SK-N-SH treated with all-trans-retinoic acid at 6 μM for 48 hours (cell line): ENCODE results near the gene RAB23.

Experiments
- ATAC-seq: fragments of 200-7000 bp; cut with Tn5 transposase; 3 replicates; pipeline ENCODE4 v1.9.1; 2020; ENCODE audit warnings: mild to moderate bottlenecking, moderate library complexity
- ARNTL ChIP-seq: fragments of 450-650 bp; formaldehyde crosslinking; IDR thresholded peaks from 2 replicates; pipeline ENCODE4 v1.5.0; 2020; ENCODE audit warnings: low read depth, mild to moderate bottlenecking, moderate library complexity, borderline replicate concordance
- BACH2 ChIP-seq: fragments of 250-450 bp; sonication (Bioruptor Pico); IDR thresholded peaks from 2 replicates; pipeline ENCODE4 v1.9.0; 2021; ENCODE audit warnings: mild to moderate bottlenecking, borderline replicate concordance
- CSDC2 ChIP-seq: fragments of 250-450 bp; sonication (Bioruptor Pico); IDR thresholded peaks from 2 replicates; pipeline ENCODE4 v1.5.0; 2020; ENCODE audit warnings: mild to moderate bottlenecking, moderate library complexity
- CSRNP3 ChIP-seq: fragments of 250-450 bp; sonication (Bioruptor Pico); IDR thresholded peaks from 2 replicates; pipeline ENCODE4 v1.5.1; 2021; ENCODE audit warnings: mild to moderate bottlenecking, moderate library complexity
- ESRRG ChIP-seq: fragments of 250-450 bp; sonication (Bioruptor Pico); IDR thresholded peaks from 2 replicates; pipeline ENCODE4 v1.6.1; 2021; ENCODE audit warnings: mild to moderate bottlenecking
- GLIS3 ChIP-seq: fragments of 250-450 bp; sonication (Bioruptor Pico); IDR thresholded peaks from 2 replicates; pipeline ENCODE4 v1.5.0; 2020; ENCODE audit warnings: mild to moderate bottlenecking, moderate library complexity
- ISL1 ChIP-seq: fragments of 250-450 bp; sonication (Bioruptor Pico); IDR thresholded peaks from 2 replicates; pipeline ENCODE4 v2.1.2; 2022; ENCODE audit warnings: mild to moderate bottlenecking, moderate library complexity
- OSR1 ChIP-seq: fragments of 250-450 bp; sonication (Bioruptor Pico); IDR thresholded peaks from 2 replicates; pipeline ENCODE4 v1.8.0; 2022; ENCODE audit warnings: moderate library complexity, mild to moderate bottlenecking, inconsistent platforms
- PPARA ChIP-seq: fragments of 250-450 bp; sonication (Bioruptor Pico); IDR thresholded peaks from 2 replicates; pipeline ENCODE4 v1.5.0; 2020; ENCODE audit warnings: mild to moderate bottlenecking, borderline replicate concordance
- RARB ChIP-seq: fragments of 250-450 bp; sonication (Bioruptor Pico); IDR thresholded peaks from 2 replicates; pipeline ENCODE4 v1.8.0; 2021; ENCODE audit warnings: mild to moderate bottlenecking, moderate library complexity
- SNAI2 ChIP-seq: fragments of 250-450 bp; sonication (Bioruptor Pico); IDR thresholded peaks from 2 replicates; pipeline ENCODE4 v1.5.0; 2020; ENCODE audit warnings: mild to moderate bottlenecking, moderate library complexity
- TOX ChIP-seq: fragments of 250-450 bp; sonication (Bioruptor Pico); IDR thresholded peaks from 2 replicates; pipeline ENCODE4 v1.8.0; 2021; ENCODE audit warnings: mild to moderate bottlenecking, moderate library complexity, borderline replicate concordance
- ZC3H10 ChIP-seq: fragments of 250-450 bp; sonication (Bioruptor Pico); IDR thresholded peaks from 2 replicates; pipeline ENCODE4 v1.5.1; 2021; ENCODE audit warnings: mild to moderate bottlenecking, moderate library complexity
- ZFP3 ChIP-seq: fragments of 250-450 bp; sonication (Bioruptor Pico); IDR thresholded peaks from 2 replicates; pipeline ENCODE4 v1.5.0; 2020; ENCODE audit warnings: mild to moderate bottlenecking, moderate library complexity
- ZFP30 ChIP-seq: fragments of 450-650 bp; formaldehyde crosslinking; IDR thresholded peaks from 2 replicates; pipeline ENCODE4 v1.5.0; 2022; ENCODE audit warnings: mild to moderate bottlenecking, moderate library complexity
- ZNF565 ChIP-seq: fragments of 450-650 bp; formaldehyde crosslinking; conservative IDR thresholded peaks from 2 replicates; pipeline ENCODE4 v1.5.0; 2020; ENCODE audit warnings: low read depth, mild to moderate bottlenecking, moderate library complexity
- ZNF70 ChIP-seq: fragments of 450-650 bp; formaldehyde crosslinking; IDR thresholded peaks from 2 replicates; pipeline ENCODE4 v1.5.0; 2020; ENCODE audit warnings: mild to moderate bottlenecking, moderate library complexity
- ZNF8 ChIP-seq: fragments of 450-650 bp; formaldehyde crosslinking; IDR thresholded peaks from 2 replicates; pipeline ENCODE4 v1.5.0; 2020; ENCODE audit warnings: mild to moderate bottlenecking, moderate library complexity
- TF ChIP-seq, protein P1 (sequence below): fragments of 250-450 bp; sonication (Bioruptor Pico); IDR thresholded peaks from 2 replicates; pipeline ENCODE4 v1.8.0; 2021; ENCODE audit warnings: low read depth, mild to moderate bottlenecking, moderate library complexity, borderline replicate concordance
- TF ChIP-seq, protein P2 (sequence below): fragments of 250-450 bp; sonication (Bioruptor Pico); IDR thresholded peaks from 2 replicates; pipeline ENCODE4 v1.8.0; 2020; ENCODE audit warnings: mild to moderate bottlenecking, moderate library complexity, borderline replicate concordance
- TF ChIP-seq, protein P3 (sequence below): fragments of 250-450 bp; sonication (Bioruptor Pico); IDR thresholded peaks from 2 replicates; pipeline ENCODE4 v1.5.0; 2020; ENCODE audit warnings: mild to moderate bottlenecking, moderate library complexity
- TF ChIP-seq, protein P4 (sequence below): fragments of 250-450 bp; sonication (Bioruptor Pico); IDR thresholded peaks from 2 replicates; pipeline ENCODE4 v1.5.1; 2020; ENCODE audit warnings: low read depth, mild to moderate bottlenecking, moderate library complexity

RAB23 gene

GRCh38 chr6:57216235-57217101 lies 5.6 kb downstream of the RAB23 start:
- ATAC-seq = no peak
- TF ChIP-seq BACH2 (CRISPR knock-in tag) (no peak), ZFP30 (CRISPR knock-in tag) (no peak), CSRNP3 (CRISPR knock-in tag) (no peak), ZC3H10 (CRISPR knock-in tag) (no peak), ZNF8 (CRISPR knock-in tag) (no peak), ESRRG (CRISPR knock-in tag) (no peak), ARNTL (CRISPR knock-in tag) (no peak), ZNF565 (no peak), GLIS3 (CRISPR knock-in tag) (no peak), OSR1 (CRISPR knock-in tag) (no peak), ISL1 (no peak), ZNF70 (CRISPR knock-in tag) (no peak), RARB (CRISPR knock-in tag) (no peak), TOX (CRISPR knock-in tag) (no peak), SNAI2 (CRISPR knock-in tag) (no peak)
- TF ChIP-seq, protein P1, sequence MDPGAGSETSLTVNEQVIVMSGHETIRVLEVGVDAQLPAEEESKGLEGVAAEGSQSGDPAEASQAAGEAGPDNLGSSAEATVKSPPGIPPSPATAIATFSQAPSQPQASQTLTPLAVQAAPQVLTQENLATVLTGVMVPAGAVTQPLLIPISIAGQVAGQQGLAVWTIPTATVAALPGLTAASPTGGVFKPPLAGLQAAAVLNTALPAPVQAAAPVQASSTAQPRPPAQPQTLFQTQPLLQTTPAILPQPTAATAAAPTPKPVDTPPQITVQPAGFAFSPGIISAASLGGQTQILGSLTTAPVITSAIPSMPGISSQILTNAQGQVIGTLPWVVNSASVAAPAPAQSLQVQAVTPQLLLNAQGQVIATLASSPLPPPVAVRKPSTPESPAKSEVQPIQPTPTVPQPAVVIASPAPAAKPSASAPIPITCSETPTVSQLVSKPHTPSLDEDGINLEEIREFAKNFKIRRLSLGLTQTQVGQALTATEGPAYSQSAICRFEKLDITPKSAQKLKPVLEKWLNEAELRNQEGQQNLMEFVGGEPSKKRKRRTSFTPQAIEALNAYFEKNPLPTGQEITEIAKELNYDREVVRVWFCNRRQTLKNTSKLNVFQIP (CRISPR knock-in tag) = no peak
- TF ChIP-seq, protein P2, sequence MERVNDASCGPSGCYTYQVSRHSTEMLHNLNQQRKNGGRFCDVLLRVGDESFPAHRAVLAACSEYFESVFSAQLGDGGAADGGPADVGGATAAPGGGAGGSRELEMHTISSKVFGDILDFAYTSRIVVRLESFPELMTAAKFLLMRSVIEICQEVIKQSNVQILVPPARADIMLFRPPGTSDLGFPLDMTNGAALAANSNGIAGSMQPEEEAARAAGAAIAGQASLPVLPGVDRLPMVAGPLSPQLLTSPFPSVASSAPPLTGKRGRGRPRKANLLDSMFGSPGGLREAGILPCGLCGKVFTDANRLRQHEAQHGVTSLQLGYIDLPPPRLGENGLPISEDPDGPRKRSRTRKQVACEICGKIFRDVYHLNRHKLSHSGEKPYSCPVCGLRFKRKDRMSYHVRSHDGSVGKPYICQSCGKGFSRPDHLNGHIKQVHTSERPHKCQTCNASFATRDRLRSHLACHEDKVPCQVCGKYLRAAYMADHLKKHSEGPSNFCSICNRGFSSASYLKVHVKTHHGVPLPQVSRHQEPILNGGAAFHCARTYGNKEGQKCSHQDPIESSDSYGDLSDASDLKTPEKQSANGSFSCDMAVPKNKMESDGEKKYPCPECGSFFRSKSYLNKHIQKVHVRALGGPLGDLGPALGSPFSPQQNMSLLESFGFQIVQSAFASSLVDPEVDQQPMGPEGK (CRISPR knock-in tag) = no peak
- TF ChIP-seq, protein P3, sequence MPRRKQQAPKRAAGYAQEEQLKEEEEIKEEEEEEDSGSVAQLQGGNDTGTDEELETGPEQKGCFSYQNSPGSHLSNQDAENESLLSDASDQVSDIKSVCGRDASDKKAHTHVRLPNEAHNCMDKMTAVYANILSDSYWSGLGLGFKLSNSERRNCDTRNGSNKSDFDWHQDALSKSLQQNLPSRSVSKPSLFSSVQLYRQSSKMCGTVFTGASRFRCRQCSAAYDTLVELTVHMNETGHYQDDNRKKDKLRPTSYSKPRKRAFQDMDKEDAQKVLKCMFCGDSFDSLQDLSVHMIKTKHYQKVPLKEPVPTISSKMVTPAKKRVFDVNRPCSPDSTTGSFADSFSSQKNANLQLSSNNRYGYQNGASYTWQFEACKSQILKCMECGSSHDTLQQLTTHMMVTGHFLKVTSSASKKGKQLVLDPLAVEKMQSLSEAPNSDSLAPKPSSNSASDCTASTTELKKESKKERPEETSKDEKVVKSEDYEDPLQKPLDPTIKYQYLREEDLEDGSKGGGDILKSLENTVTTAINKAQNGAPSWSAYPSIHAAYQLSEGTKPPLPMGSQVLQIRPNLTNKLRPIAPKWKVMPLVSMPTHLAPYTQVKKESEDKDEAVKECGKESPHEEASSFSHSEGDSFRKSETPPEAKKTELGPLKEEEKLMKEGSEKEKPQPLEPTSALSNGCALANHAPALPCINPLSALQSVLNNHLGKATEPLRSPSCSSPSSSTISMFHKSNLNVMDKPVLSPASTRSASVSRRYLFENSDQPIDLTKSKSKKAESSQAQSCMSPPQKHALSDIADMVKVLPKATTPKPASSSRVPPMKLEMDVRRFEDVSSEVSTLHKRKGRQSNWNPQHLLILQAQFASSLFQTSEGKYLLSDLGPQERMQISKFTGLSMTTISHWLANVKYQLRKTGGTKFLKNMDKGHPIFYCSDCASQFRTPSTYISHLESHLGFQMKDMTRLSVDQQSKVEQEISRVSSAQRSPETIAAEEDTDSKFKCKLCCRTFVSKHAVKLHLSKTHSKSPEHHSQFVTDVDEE (CRISPR knock-in tag) = no peak
- TF ChIP-seq, protein P4, sequence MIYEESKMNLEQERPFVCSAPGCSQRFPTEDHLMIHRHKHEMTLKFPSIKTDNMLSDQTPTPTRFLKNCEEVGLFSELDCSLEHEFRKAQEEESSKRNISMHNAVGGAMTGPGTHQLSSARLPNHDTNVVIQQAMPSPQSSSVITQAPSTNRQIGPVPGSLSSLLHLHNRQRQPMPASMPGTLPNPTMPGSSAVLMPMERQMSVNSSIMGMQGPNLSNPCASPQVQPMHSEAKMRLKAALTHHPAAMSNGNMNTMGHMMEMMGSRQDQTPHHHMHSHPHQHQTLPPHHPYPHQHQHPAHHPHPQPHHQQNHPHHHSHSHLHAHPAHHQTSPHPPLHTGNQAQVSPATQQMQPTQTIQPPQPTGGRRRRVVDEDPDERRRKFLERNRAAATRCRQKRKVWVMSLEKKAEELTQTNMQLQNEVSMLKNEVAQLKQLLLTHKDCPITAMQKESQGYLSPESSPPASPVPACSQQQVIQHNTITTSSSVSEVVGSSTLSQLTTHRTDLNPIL (CRISPR knock-in tag) = no peak

GRCh38 chr6:57215260-57215659 lies 6.8 kb downstream of the RAB23 start:
- TF ChIP-seq, protein P2 (CRISPR knock-in tag) = no peak
- TF ChIP-seq, protein P3 (CRISPR knock-in tag) = no peak
- TF ChIP-seq ZNF565 = no peak
- TF ChIP-seq PPARA (CRISPR knock-in tag) = no peak
- TF ChIP-seq TOX (CRISPR knock-in tag) = no peak
- no peak for TF ChIP-seq ISL1
- no peak for TF ChIP-seq ZC3H10 (CRISPR knock-in tag)
- TF ChIP-seq CSDC2 = no peak
- TF ChIP-seq ARNTL (CRISPR knock-in tag) = no peak
- no peak for TF ChIP-seq SNAI2 (CRISPR knock-in tag)
- TF ChIP-seq ZFP3 (CRISPR knock-in tag) = no peak
- TF ChIP-seq ZNF8 (CRISPR knock-in tag) = no peak
- no peak for TF ChIP-seq GLIS3 (CRISPR knock-in tag)
- no peak for TF ChIP-seq ESRRG (CRISPR knock-in tag)
- no peak for TF ChIP-seq RARB (CRISPR knock-in tag)
- TF ChIP-seq, all 23 proteins: peak for 0
- no peak for ATAC-seq
